Measurements from ENCODE around the gene VSX1.

Gene VSX1

GRCh38 chr20:25061821-25062530 lies 20.0 kb downstream of the VSX1 start:
- no peaks in the 10 kb centered on the region for H3K36me3 ChIP-seq (ENCODE audit: control insufficient read depth in 4 of 4, insufficient read depth in 4 of 4, low read length in 3 of 4)
- no peak overlapping the region for H3K27ac ChIP-seq (ENCODE audit: insufficient read depth in 1 of 2, low read depth in 1 of 2, low read length in 2 of 2, poor library complexity in 1 of 2, severe bottlenecking in 2 of 2)
- no peak for DNase-seq
- CTCF ChIA-PET, result interaction anchor here (0.7 to 5.5 kb wide), 13 partner anchors 8 to 142 kb away, joined by 3 to 160 read pairs (median 4); partner anchors contain the start of gene APMAP
- H3K9me3 ChIP-seq (ENCODE audit: control extremely low read depth in 1 of 5, control insufficient read depth in 4 of 5, insufficient read depth in 2 of 5, low read depth in 1 of 5, low read length in 4 of 5), result no peaks in the 10 kb centered on the region
- H3K4me1 ChIP-seq (ENCODE audit: control extremely low read depth in 1 of 4, control insufficient read depth in 4 of 4, insufficient read depth in 4 of 4, low read length in 3 of 4), result peaks cover 0 to 20% (median 19%) of the 10 kb centered on the region in 4 experiments
- peaks cover 0 to 5% (median 0%) of the 10 kb centered on the region in 5 experiments for H3K27me3 ChIP-seq (replicated peaks in 2 of 5; ENCODE audit: control insufficient read depth in 4 of 5, insufficient read depth in 5 of 5, low read length in 4 of 5)
- POLR2A ChIA-PET, result no interaction called here
- no peak overlapping the region for H3K4me3 ChIP-seq (ENCODE audit: control insufficient read depth in 1 of 7, extremely low read depth in 1 of 7, insufficient read depth in 4 of 7, low read depth in 2 of 7, low read length in 6 of 7)
- WGBS (ENCODE audit: insufficient coverage), result 97% methylated on average over 15 of the region's 15 CpGs

GRCh38 chr20:25061103-25061799 lies 20.7 kb downstream of the VSX1 start:
- Histone ChIP-seq H3K4me1 (ENCODE audit: control extremely low read depth in 1 of 4, control insufficient read depth in 4 of 4, insufficient read depth in 4 of 4, low read length in 3 of 4) (peaks cover 0 to 27% (median 26%) of the 10 kb centered on the region in 4 experiments), H3K27me3 (replicated peaks in 2 of 5; ENCODE audit: control insufficient read depth in 4 of 5, insufficient read depth in 5 of 5, low read length in 4 of 5) (peaks cover 0 to 5% (median 0%) of the 10 kb centered on the region in 5 experiments), H3K4me3 (ENCODE audit: control insufficient read depth in 1 of 7, extremely low read depth in 1 of 7, insufficient read depth in 4 of 7, low read depth in 2 of 7, low read length in 6 of 7) (no peak overlapping the region), H3K36me3 (ENCODE audit: control insufficient read depth in 4 of 4, insufficient read depth in 4 of 4, low read length in 3 of 4) (no peaks in the 10 kb centered on the region), H3K9me3 (ENCODE audit: control extremely low read depth in 1 of 5, control insufficient read depth in 4 of 5, insufficient read depth in 2 of 5, low read depth in 1 of 5, low read length in 4 of 5) (no peaks in the 10 kb centered on the region), H3K27ac (ENCODE audit: insufficient read depth in 1 of 2, low read depth in 1 of 2, low read length in 2 of 2, poor library complexity in 1 of 2, severe bottlenecking in 2 of 2) (no peak overlapping the region)
- DNase-seq, result no peak
- ChIA-PET POLR2A (no interaction called here), CTCF (interaction anchor here (1.2 to 5.5 kb wide), 5 partner anchors 23 to 66 kb away, joined by 3 to 37 read pairs (median 10); no protein-coding TSS in a partner anchor)
- 76% methylated on average over 5 of the region's 7 CpGs for WGBS (ENCODE audit: insufficient coverage)

GRCh38 chr20:25059866-25060465 lies 22.0 kb downstream of the VSX1 start:
- 99% methylated on average over 7 of the region's 8 CpGs for WGBS (ENCODE audit: insufficient coverage)
- H3K27me3 ChIP-seq (replicated peaks in 2 of 5; ENCODE audit: control insufficient read depth in 4 of 5, insufficient read depth in 5 of 5, low read length in 4 of 5), result peaks cover 0 to 5% (median 0%) of the 10 kb centered on the region in 5 experiments
- DNase-seq, result no peak
- peaks cover 0 to 6% (median 0%) of the 10 kb centered on the region in 4 experiments for H3K36me3 ChIP-seq (ENCODE audit: control insufficient read depth in 4 of 4, insufficient read depth in 4 of 4, low read length in 3 of 4)
- no peak overlapping the region for H3K27ac ChIP-seq (ENCODE audit: insufficient read depth in 1 of 2, low read depth in 1 of 2, low read length in 2 of 2, poor library complexity in 1 of 2, severe bottlenecking in 2 of 2)
- no peak overlapping the region for H3K4me3 ChIP-seq (ENCODE audit: control insufficient read depth in 1 of 7, extremely low read depth in 1 of 7, insufficient read depth in 4 of 7, low read depth in 2 of 7, low read length in 6 of 7)
- ChIA-PET CTCF (interaction anchor here (0.7 to 5.5 kb wide), 8 partner anchors 22 to 119 kb away, joined by 3 to 33 read pairs (median 4); no protein-coding TSS in a partner anchor), POLR2A (interaction anchor here (3.5 kb wide), 1 partner anchor 24 kb away, joined by 22 read pairs; no protein-coding TSS in a partner anchor)
- H3K9me3 ChIP-seq (ENCODE audit: control extremely low read depth in 1 of 5, control insufficient read depth in 4 of 5, insufficient read depth in 2 of 5, low read depth in 1 of 5, low read length in 4 of 5), result no peaks in the 10 kb centered on the region
- peaks cover 0 to 40% (median 36%) of the 10 kb centered on the region in 4 experiments for H3K4me1 ChIP-seq (ENCODE audit: control extremely low read depth in 1 of 4, control insufficient read depth in 4 of 4, insufficient read depth in 4 of 4, low read length in 3 of 4)

- POLR2A ChIA-PET, result interaction anchor here (1.5 to 3.5 kb wide), 2 partner anchors 24 to 64 kb away, joined by 3 to 22 read pairs; no protein-coding TSS in a partner anchor
- H3K4me3 ChIP-seq (ENCODE audit: control insufficient read depth in 1 of 7, extremely low read depth in 1 of 7, insufficient read depth in 4 of 7, low read depth in 2 of 7, low read length in 6 of 7), result peak overlapping the region; percentile 67 to 87 (median 75)
- H3K27ac ChIP-seq (ENCODE audit: insufficient read depth in 1 of 2, low read depth in 1 of 2, low read length in 2 of 2, poor library complexity in 1 of 2, severe bottlenecking in 2 of 2), result peak overlapping the region; percentile 64 to 74
- peak in 1 of 3 donors; percentile 52 for DNase-seq
- no peaks in the 10 kb centered on the region for H3K9me3 ChIP-seq (ENCODE audit: control extremely low read depth in 1 of 5, control insufficient read depth in 4 of 5, insufficient read depth in 2 of 5, low read depth in 1 of 5, low read length in 4 of 5)
- peaks cover 2 to 48% (median 42%) of the 10 kb centered on the region in 4 experiments for H3K4me1 ChIP-seq (ENCODE audit: control extremely low read depth in 1 of 4, control insufficient read depth in 4 of 4, insufficient read depth in 4 of 4, low read length in 3 of 4)
- peaks cover 0 to 5% (median 0%) of the 10 kb centered on the region in 5 experiments for H3K27me3 ChIP-seq (replicated peaks in 2 of 5; ENCODE audit: control insufficient read depth in 4 of 5, insufficient read depth in 5 of 5, low read length in 4 of 5)
- CTCF ChIA-PET, result interaction anchor here (0.7 to 5.5 kb wide), 8 partner anchors 21 to 120 kb away, joined by 3 to 33 read pairs (median 4); no protein-coding TSS in a partner anchor
- H3K36me3 ChIP-seq (ENCODE audit: control insufficient read depth in 4 of 4, insufficient read depth in 4 of 4, low read length in 3 of 4), result peaks cover 0 to 6% (median 0%) of the 10 kb centered on the region in 4 experiments
- WGBS (ENCODE audit: insufficient coverage), result 29% methylated on average over 13 of the region's 20 CpGs
Observed at GRCh38 chr20:25058847-25059810, 22.8 kb downstream of the VSX1 start.

- peak; percentile 83 to 96 (median 93) for DNase-seq
- peaks cover 0 to 6% (median 0%) of the 10 kb centered on the region in 4 experiments for H3K36me3 ChIP-seq (ENCODE audit: control insufficient read depth in 4 of 4, insufficient read depth in 4 of 4, low read length in 3 of 4)
- ChIA-PET CTCF (interaction anchor here (1.0 to 5.5 kb wide), 3 partner anchors 20 to 63 kb away, joined by 3 to 33 read pairs (median 7); no protein-coding TSS in a partner anchor), POLR2A (interaction anchor here (1.5 to 3.5 kb wide), 2 partner anchors 23 to 63 kb away, joined by 3 to 22 read pairs; no protein-coding TSS in a partner anchor)
- peak within 1 kb of the TSS; percentile 67 to 87 (median 75) for H3K4me3 ChIP-seq (ENCODE audit: control insufficient read depth in 1 of 7, extremely low read depth in 1 of 7, insufficient read depth in 4 of 7, low read depth in 2 of 7, low read length in 6 of 7)
- peaks cover 7 to 57% (median 50%) of the 10 kb centered on the region in 4 experiments for H3K4me1 ChIP-seq (ENCODE audit: control extremely low read depth in 1 of 4, control insufficient read depth in 4 of 4, insufficient read depth in 4 of 4, low read length in 3 of 4)
- WGBS (ENCODE audit: insufficient coverage), result under 1% methylated on average over 46 of the region's 56 CpGs
- H3K27me3 ChIP-seq (replicated peaks in 2 of 5; ENCODE audit: control insufficient read depth in 4 of 5, insufficient read depth in 5 of 5, low read length in 4 of 5), result peaks cover 0 to 5% (median 0%) of the 10 kb centered on the region in 5 experiments
- peak within 1 kb of the TSS; percentile 64 to 74 for H3K27ac ChIP-seq (ENCODE audit: insufficient read depth in 1 of 2, low read depth in 1 of 2, low read length in 2 of 2, poor library complexity in 1 of 2, severe bottlenecking in 2 of 2)
- H3K9me3 ChIP-seq (ENCODE audit: control extremely low read depth in 1 of 5, control insufficient read depth in 4 of 5, insufficient read depth in 2 of 5, low read depth in 1 of 5, low read length in 4 of 5), result no peaks in the 10 kb centered on the region
Observed at GRCh38 chr20:25058051-25058846, 23.7 kb downstream of the VSX1 start, which contains the start of gene ACSS1. Gene ACSS1, minus strand, starts transcription at chr20:25058139. Its CDS starts 37 bp downstream, at chr20:25058102.

All from common myeloid progenitor, CD34-positive (primary cell).